Right lobe of liver (tissue), 6 donors: ENCODE data around the gene ADSS1. TPM values are rescaled to one million over a fixed set of nuclear protein-coding genes. Genes with fewer than 3 reads are reported as not detected.

ENCODE experiments used
- ATAC-seq, 4 donors: fragments of 200-7000 bp; cut with Tn5 transposase; one replicate each; pipeline ENCODE4 v1.9.1; 2020; ENCODE audit warnings: mild to moderate bottlenecking in 4 of 4, moderate library complexity in 4 of 4
- DNase-seq, 3 donors: peaks; one replicate each; pipeline ENCODE4 v3.0.0-alpha.2; 2020
- H3K27ac ChIP-seq, 3 donors: fragments of 200-600 bp; one replicate each; pipeline ENCODE4 v1.8.0; 2022
- H3K27me3 ChIP-seq, 2 donors: fragments of 200-600 bp; one replicate each; pipeline ENCODE4 v1.8.0; 2022
- H3K36me3 ChIP-seq, 4 donors: fragments of 200-600 bp; sonication (generic) in 1 of 4; one replicate each; pipeline versions ENCODE4 v1.5.1 to v1.8.0; 2017 to 2022; ENCODE audit warnings: control low read depth in 1 of 4
- H3K4me1 ChIP-seq, 4 donors: fragments of 200-600 bp; sonication (generic) in 1 of 4; one replicate each; pipeline versions ENCODE4 v1.5.1 to v1.8.0; 2017 to 2022; ENCODE audit warnings: control low read depth in 1 of 4
- H3K4me3 ChIP-seq, 3 donors: fragments of 200-600 bp; one replicate each; pipeline ENCODE4 v1.8.0; 2022
- H3K9me3 ChIP-seq, 4 donors: fragments of 200-600 bp; sonication (generic) in 1 of 4; one replicate each; pipeline versions ENCODE4 v1.5.1 to v1.8.0; 2017 to 2022; ENCODE audit warnings: control low read depth in 1 of 4
- POLR2A ChIP-seq: fragments of 450-650 bp; IDR thresholded peaks from one replicate; pipeline ENCODE4 v1.6.1; 2017; ENCODE audit warnings: antibody characterized with exemption, mild to moderate bottlenecking
- WGBS: methylation state at CpG from one replicate; pipeline ENCODE4 v1.1.6; 2018; ENCODE audit warnings: low coverage, low lambda C conversion rate; ENCODE audit not compliant: insufficient coverage; ENCODE audit errors: missing lambda C conversion rate; 5-methylcytosine and 5-hydroxymethylcytosine counted together
- intact Hi-C, 2 donors: fragments of 100-400 bp; cut with DNase I; formaldehyde crosslinking; loops; one replicate each; pipeline versions ENCODE4 v1.11.2 to v1.14.1; 2022
- total RNA-seq, 6 experiments: library from RNA; depleted of rRNA in 2 of 6; stranded (reverse); fragments of >200 nt in 2 of 6; fragmentation: NEBNext Ultra II Directional in 3 of 6; extraction: Animal tissue kit (Norgen Biotek cat#: 25700) in 3 of 6; gene quantifications; one replicate each; pipeline versions ENCODE4 v1.1.0 to v1.2.4, GENCODE V29; 2016 to 2023
- TF ChIP-seq, protein P1 (sequence below), 4 donors: fragments of 200-600 bp in 3 of 4; fragments of 450-650 bp in 1 of 4; IDR thresholded peaks; one replicate each; pipeline versions ENCODE4 v1.5.1 to v1.8.0; 2016 to 2022; ENCODE audit warnings: antibody characterized with exemption in 4 of 4, mild to moderate bottlenecking in 2 of 4
- donor health status: DM: no; HTN: yes; CAD: no.
- donor health status: DM: no; HTN: no; CAD: no.
- donor health status: DM: no; HTN: no; CAD: no.
- donor health status: DM: no; HTN: yes; CAD: no.
- donor health status: DM: no; HTN: yes; CAD: no.

The ADSS1 gene
- total RNA-seq, 6 experiments from 2014 or later, result 8.1 to 50.5 (median 36.8) TPM

DNA sequence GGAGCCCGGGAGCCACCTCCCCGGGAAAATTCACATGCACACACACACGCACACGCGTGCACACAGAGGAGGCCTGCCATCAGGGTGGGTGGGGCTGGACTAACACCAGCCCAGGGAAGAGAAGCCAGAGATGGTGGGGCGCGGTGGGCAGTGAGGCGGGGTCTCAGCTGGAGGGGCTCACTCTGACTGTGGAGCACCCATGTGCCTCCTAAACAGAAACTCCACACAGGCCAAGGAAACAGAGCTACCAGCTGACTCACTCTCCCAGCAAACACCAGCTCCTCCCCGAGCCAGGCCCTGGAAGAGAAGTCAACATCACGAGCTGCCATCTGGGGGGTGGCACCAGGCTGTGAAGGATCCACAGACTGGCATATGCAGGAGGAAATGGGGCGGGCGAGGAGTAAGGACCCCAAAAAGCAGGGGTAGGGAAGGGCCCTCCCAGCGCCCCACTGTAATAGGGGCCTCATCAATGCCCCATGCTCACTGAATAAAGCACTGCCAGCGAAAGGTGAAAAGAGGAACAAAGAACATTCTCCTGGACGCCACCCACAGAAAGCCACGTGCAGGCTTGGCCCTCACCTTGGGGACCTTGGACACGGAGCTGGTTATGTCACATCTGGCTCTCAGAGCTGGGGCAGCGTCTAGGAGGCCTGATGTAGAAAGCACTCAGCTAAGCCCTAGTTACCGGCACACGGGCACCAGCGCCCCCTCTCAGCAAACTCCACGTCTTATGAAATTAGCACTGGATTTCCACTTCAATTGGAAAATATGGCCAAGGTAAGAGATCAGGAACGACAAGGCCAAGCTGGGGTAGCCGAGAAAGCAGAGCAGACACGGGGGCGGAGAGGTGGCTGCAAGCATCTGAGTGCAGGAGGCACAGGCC, 43.0 kb upstream of the ADSS1 start:
- Histone ChIP-seq H3K36me3 (no peaks in the 10 kb centered on the region), H3K27me3 (no peaks in the 10 kb centered on the region), H3K27ac (peak overlapping the region; percentile 56 to 78 (median 65)), H3K4me1 (peaks cover 0 to 50% (median 28%) of the 10 kb centered on the region in 4 donors), H3K4me3 (no peak overlapping the region), H3K9me3 (no peaks in the 10 kb centered on the region)
- intact Hi-C loops, result no loop called here
- ATAC-seq (peak; percentile 68 to 77 (median 70)), DNase-seq (peak; percentile 80 to 91 (median 89))
- 30% methylated on average over 14 of the region's 26 CpGs for WGBS
- TF ChIP-seq, protein P1, sequence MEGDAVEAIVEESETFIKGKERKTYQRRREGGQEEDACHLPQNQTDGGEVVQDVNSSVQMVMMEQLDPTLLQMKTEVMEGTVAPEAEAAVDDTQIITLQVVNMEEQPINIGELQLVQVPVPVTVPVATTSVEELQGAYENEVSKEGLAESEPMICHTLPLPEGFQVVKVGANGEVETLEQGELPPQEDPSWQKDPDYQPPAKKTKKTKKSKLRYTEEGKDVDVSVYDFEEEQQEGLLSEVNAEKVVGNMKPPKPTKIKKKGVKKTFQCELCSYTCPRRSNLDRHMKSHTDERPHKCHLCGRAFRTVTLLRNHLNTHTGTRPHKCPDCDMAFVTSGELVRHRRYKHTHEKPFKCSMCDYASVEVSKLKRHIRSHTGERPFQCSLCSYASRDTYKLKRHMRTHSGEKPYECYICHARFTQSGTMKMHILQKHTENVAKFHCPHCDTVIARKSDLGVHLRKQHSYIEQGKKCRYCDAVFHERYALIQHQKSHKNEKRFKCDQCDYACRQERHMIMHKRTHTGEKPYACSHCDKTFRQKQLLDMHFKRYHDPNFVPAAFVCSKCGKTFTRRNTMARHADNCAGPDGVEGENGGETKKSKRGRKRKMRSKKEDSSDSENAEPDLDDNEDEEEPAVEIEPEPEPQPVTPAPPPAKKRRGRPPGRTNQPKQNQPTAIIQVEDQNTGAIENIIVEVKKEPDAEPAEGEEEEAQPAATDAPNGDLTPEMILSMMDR (IDR thresholded peaks at IDR 0.05), result peak in 1 of 4 donors; percentile 43
- TF ChIP-seq POLR2A, result no peak

DNA sequence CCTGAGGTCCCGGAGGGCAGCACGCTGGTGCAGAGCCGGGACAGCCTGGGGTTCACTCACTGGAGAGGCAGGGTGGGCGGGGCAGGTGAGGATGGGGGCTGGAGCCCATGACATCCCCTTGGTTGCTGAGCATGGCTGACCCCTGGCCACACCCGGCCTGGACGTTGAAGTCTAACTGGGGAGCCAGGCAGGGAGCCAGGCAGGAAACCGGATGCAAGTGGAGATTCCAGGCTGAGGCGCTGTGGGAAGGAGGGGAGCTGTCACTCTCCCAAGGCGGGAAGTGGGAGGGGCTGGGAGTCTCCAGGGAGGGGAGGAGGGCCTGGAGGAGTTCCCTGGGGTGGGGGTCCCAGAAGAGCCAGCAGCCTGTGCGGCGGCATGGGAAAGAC, 42.3 kb upstream of the ADSS1 start:
- DNase-seq, result peak; percentile 80 to 86 (median 83)
- peak overlapping the region; percentile 56 to 78 (median 65) for H3K27ac ChIP-seq
- intact Hi-C loops, result no loop called here

DNA sequence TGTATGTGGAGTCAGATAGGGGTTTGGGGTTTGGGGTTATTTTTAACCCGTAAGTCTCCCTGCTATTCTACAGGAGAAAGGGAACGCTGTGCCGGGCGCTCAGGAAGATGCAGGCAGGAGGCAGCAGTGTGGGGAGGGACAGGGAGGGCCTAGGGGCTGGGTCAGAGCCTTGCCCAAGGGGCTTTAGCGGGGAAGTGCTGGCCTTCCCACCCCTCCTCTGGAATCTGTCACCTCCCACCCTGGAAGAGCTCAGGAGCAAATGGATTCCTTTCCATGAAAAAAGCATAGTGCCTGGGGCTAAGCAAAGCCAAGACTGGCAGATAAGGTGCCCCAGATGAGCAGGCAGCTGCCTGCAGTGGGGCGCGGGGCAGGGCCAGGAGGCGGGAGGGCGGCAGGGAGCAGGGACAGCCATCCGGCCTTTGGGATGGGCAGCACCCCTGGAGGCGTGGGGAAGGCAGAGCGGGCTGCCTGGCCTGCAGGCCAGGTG, 41.9 kb upstream of the ADSS1 start:
- 20% methylated on average over 2 of the region's 12 CpGs for WGBS
- peak in 1 of 3 donors; percentile 24 for DNase-seq
- peak overlapping the region; percentile 26 to 65 (median 57) for H3K27ac ChIP-seq
- no peak overlapping the region for H3K4me3 ChIP-seq
- H3K4me1 ChIP-seq, result peaks cover 0 to 48% (median 28%) of the 10 kb centered on the region in 4 donors
- H3K9me3 ChIP-seq, result no peaks in the 10 kb centered on the region
- ATAC-seq, result no peak
- TF ChIP-seq, protein P1 (IDR thresholded peaks at IDR 0.05), result no peak
- no peak for TF ChIP-seq POLR2A
- no peaks in the 10 kb centered on the region for H3K36me3 ChIP-seq
- no peaks in the 10 kb centered on the region for H3K27me3 ChIP-seq
- intact Hi-C loops, result no loop called here

More for the DNA sequence above, 42.3 kb upstream of the ADSS1 start:
- Histone ChIP-seq H3K4me1 (peaks cover 0 to 50% (median 28%) of the 10 kb centered on the region in 4 donors), H3K9me3 (no peaks in the 10 kb centered on the region), H3K27me3 (no peaks in the 10 kb centered on the region), H3K36me3 (no peaks in the 10 kb centered on the region), H3K4me3 (no peak overlapping the region)
- peak; percentile 29 to 49 (median 46) for ATAC-seq
- TF ChIP-seq, protein P1 (IDR thresholded peaks at IDR 0.05), result no peak
- no peak for TF ChIP-seq POLR2A
- 33% methylated on average over 3 of the region's 11 CpGs for WGBS

DNA sequence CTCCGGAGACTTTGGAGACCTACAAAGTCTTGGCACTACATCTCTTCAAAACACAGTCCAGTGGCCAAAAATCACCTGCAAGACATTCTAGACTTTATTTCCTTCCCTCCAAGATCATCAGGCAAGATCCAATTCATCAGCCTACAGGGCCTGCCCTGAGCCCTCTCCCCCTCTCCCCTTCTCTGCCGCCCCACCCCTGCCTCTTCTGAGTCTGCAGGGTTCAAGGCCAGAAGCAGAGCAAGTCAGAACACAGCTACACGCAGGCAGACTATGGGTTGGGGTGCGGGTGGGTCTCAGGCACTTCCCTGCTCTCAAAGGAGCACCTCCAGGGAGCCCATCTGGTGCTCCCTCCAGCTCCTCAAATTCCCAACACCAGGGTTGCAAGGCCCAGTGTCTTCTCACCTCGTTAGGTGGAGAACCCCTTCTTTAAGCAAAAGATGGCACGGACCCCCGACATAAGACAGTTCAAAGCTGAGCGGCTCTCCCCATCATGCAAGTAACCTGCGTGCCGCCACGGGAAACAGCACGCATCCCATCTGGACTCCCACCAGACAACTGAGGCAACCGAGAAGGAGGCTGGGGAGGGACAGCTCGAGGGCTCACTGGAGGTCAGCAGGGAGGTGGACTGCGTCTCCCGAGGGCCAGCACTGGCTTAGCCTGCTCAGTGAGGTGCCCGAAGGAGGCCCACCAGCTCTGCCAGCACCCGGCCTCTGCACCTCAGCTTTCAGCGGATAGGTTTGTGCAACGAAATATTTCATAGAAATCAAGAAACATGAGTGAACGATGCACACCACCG, 40.2 kb upstream of the ADSS1 start:
- Histone ChIP-seq H3K9me3 (no peaks in the 10 kb centered on the region), H3K27me3 (no peaks in the 10 kb centered on the region), H3K4me1 (peaks cover 0 to 48% (median 31%) of the 10 kb centered on the region in 4 donors), H3K27ac (no peak overlapping the region), H3K4me3 (no peak overlapping the region), H3K36me3 (no peaks in the 10 kb centered on the region)
- WGBS, result 90% methylated on average over 11 of the region's 22 CpGs
- DNase-seq (peak in 1 of 3 donors; percentile 12), ATAC-seq (no peak)
- TF ChIP-seq POLR2A, result no peak
- TF ChIP-seq, protein P1 (IDR thresholded peaks at IDR 0.05), result no peak
- intact Hi-C loops, result no loop called here
